ENCODE measurements around the gene UBE2J2. TPM values are rescaled to one million over a fixed set of nuclear protein-coding genes. Genes with fewer than 3 reads are reported as not detected.

Gene UBE2J2
- total RNA-seq, 1 experiment from 2014 or later = 83.4 TPM

DNA sequence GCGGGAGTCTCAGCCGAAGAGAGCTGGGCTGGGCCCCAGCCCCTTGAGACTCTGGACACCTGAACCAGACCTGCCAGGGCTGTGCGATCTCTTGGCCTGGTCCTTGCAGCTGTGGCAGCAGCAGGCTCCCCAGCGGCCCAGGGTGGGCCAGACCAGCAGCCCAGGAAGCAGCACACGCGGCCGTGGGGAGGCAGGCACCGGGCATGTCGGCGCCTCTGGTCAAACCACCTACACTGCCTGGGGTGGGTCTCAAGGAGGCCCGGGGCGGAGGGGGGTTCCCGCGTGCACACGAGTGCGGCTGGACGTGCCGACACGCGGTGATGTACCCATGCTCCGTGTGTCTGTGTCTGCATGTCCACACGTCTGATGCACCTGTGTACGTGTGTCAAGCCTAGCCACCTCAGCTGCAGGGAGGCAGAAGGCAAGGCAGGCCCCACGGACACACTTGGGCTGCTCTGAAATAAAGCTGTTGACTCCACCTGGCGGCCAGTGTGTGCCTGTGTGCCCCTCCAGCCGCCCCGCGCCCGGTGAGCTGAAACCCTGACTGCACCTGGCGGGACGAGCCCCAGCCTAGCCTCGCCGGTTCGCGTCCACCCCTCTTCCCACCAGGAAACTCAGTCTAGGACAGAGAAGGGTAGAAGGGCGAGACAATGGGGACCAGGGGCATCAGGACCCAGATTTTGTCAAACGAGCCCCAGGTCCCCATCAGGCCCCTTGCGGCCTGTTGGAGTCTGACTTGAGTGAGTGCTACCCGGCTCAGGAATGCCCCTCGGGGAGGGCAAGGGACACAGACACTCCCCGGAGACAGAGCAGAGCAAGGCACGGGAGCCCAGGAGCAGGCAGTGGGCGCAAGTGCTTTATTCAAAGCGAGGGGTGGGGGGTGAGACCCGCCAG, 18.1 kb upstream of the UBE2J2 start:
- peak; percentile 84 for DNase-seq
- Histone ChIP-seq H3K27me3 (ENCODE audit: insufficient read depth, low read length) (no peaks in the 10 kb centered on the region), H4K91ac (ENCODE audit: insufficient read length, low read depth, low read length) (no peak overlapping the region), H2BK120ac (ENCODE audit: low read depth, low read length, poor library complexity, severe bottlenecking) (no peak overlapping the region), H4K5ac (ENCODE audit: insufficient read length, low read depth, low read length) (no peak overlapping the region), H2AK5ac (ENCODE audit: insufficient read length, low read length) (no peak overlapping the region), H3K56ac (ENCODE audit: insufficient read length, low read depth, low read length) (no peak overlapping the region), H3K27ac (ENCODE audit: insufficient read length, low read depth, low read length) (no peak overlapping the region), H2BK20ac (ENCODE audit: low read depth, low read length, poor library complexity, severe bottlenecking) (no peak overlapping the region), H3K23me2 (ENCODE audit: insufficient read length, low read depth, low read length, poor library complexity, severe bottlenecking) (peaks cover 4% of the 10 kb centered on the region), H3K14ac (ENCODE audit: insufficient read depth, low read length) (no peak overlapping the region), H2BK5ac (ENCODE audit: insufficient read length, low read length) (no peak overlapping the region), H3K79me2 (ENCODE audit: insufficient read depth, low read length) (no peaks in the 10 kb centered on the region), H4K20me1 (ENCODE audit: control insufficient read depth, insufficient read depth, insufficient read length) (no peaks in the 10 kb centered on the region), H3K79me1 (ENCODE audit: insufficient read depth, low read depth, low read length, poor library complexity, severe bottlenecking) (no peaks in the 10 kb centered on the region), H4K8ac (replicated peaks; ENCODE audit: insufficient read length, low read depth, low read length) (no peak overlapping the region), H3K9me3 (ENCODE audit: control insufficient read depth, low read depth, low read length) (no peaks in the 10 kb centered on the region), H3K9ac (ENCODE audit: extremely low read depth, insufficient read length, low read length) (no peak overlapping the region), H3K4ac (ENCODE audit: low read depth, low read length) (no peak overlapping the region), H3T11ph (ENCODE audit: low read length) (no peak overlapping the region), H2AFZ (ENCODE audit: low read length) (no peak overlapping the region), H3K4me1 (ENCODE audit: insufficient read depth, low read length) (no peaks in the 10 kb centered on the region), H2BK15ac (ENCODE audit: low read depth, low read length) (no peak overlapping the region), H3K4me2 (ENCODE audit: insufficient read depth, insufficient read length, low read length) (no peak overlapping the region), H2BK12ac (ENCODE audit: insufficient read length, low read depth, low read length) (no peak overlapping the region), H3K18ac (ENCODE audit: insufficient read length, low read depth, low read length) (no peak overlapping the region), H3K23ac (ENCODE audit: insufficient read length, low read depth, low read length) (no peak overlapping the region)
- WGBS (ENCODE audit: extremely low coverage, insufficient read length, low lambda C conversion rate) = no CpG with 5 or more reads among the region's 45 CpGs
- TF ChIP-seq, protein P1, sequence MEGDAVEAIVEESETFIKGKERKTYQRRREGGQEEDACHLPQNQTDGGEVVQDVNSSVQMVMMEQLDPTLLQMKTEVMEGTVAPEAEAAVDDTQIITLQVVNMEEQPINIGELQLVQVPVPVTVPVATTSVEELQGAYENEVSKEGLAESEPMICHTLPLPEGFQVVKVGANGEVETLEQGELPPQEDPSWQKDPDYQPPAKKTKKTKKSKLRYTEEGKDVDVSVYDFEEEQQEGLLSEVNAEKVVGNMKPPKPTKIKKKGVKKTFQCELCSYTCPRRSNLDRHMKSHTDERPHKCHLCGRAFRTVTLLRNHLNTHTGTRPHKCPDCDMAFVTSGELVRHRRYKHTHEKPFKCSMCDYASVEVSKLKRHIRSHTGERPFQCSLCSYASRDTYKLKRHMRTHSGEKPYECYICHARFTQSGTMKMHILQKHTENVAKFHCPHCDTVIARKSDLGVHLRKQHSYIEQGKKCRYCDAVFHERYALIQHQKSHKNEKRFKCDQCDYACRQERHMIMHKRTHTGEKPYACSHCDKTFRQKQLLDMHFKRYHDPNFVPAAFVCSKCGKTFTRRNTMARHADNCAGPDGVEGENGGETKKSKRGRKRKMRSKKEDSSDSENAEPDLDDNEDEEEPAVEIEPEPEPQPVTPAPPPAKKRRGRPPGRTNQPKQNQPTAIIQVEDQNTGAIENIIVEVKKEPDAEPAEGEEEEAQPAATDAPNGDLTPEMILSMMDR (conservative IDR thresholded peaks at IDR 0.05) = peak; percentile 79
- H3K9me3 Mint-ChIP-seq = peaks cover 2 to 10% of the 10 kb centered on the region in 2 experiments; a peak in 2 of 5 replicates
- no peak overlapping the region for H3K4me3 Mint-ChIP-seq
- H3K4me1 Mint-ChIP-seq = peaks cover 0 to 9% of the 10 kb centered on the region in 2 experiments; a peak in 2 of 4 replicates
- H3K27ac Mint-ChIP-seq = no peak overlapping the region; a peak in 1 of 7 replicates
- no peaks in the 10 kb centered on the region for H3K36me3 Mint-ChIP-seq (ENCODE audit: insufficient read depth in 1 of 3, low read depth in 3 of 3)
- peaks cover 2% of the 10 kb centered on the region for H3K27me3 Mint-ChIP-seq (ENCODE audit: low read depth)

Data from H9 (cell line).